K562 (cell line): Measurements from ENCODE around the gene DYNC1H1. TPM values are rescaled to one million over a fixed set of nuclear protein-coding genes. Genes with fewer than 3 reads are reported as not detected.

Experiments used
- ATF2 ChIP-seq: sonication (generic); formaldehyde crosslinking; IDR thresholded peaks from 2 replicates; pipeline ENCODE4 v1.8.1; 2022; ENCODE audit warnings: missing genetic modification reagents
- BRCA1 ChIP-seq, 2 experiments: fragments of 450-650 bp in 1 of 2; sonication (generic) in 1 of 2; formaldehyde crosslinking in 1 of 2; IDR thresholded peaks; 2 replicates each; pipeline versions ENCODE4 v1.5.0 to v1.6.1; 2017 to 2020; ENCODE audit warnings: mild to moderate bottlenecking in 1 of 2, missing genetic modification reagents in 1 of 2
- CSDE1 ChIP-seq, 2 experiments: fragments of 450-650 bp; IDR thresholded peaks; 2 replicates each; pipeline ENCODE4 v1.6.1; 2016; ENCODE audit warnings: mild to moderate bottlenecking in 1 of 2
- FOXM1 ChIP-seq, 2 experiments: fragments of 450-650 bp in 1 of 2; sonication (generic) in 1 of 2; formaldehyde crosslinking in 1 of 2; IDR thresholded peaks; 2 replicates each; pipeline versions ENCODE4 v1.6.1 to v1.9.0; 2017 to 2022; ENCODE audit warnings: low read depth in 2 of 2, mild to moderate bottlenecking in 2 of 2, missing genetic modification reagents in 1 of 2, moderate library complexity in 1 of 2
- GTF3C2 ChIP-seq: IDR thresholded peaks from 3 replicates; pipeline ENCODE4 v1.6.1; 2011; ENCODE audit warnings: borderline replicate concordance, mild to moderate bottlenecking, moderate library complexity; ENCODE audit not compliant: insufficient read length; ENCODE audit errors: extremely low read depth
- HNRNPK ChIP-seq: fragments of 200-400 bp; formaldehyde crosslinking; IDR thresholded peaks from one replicate; pipeline ENCODE4 v1.6.1; 2018; ENCODE audit warnings: mild to moderate bottlenecking, low read depth, low read length; ENCODE audit not compliant: poor library complexity, severe bottlenecking
- KDM4B ChIP-seq, 2 experiments: fragments of 450-650 bp in 1 of 2; sonication (generic) in 1 of 2; IDR thresholded peaks; 2 replicates each; pipeline ENCODE4 v1.6.1; 2016 to 2017; ENCODE audit warnings: borderline replicate concordance in 2 of 2, antibody characterized with exemption in 1 of 2, low read depth in 1 of 2, mild to moderate bottlenecking in 1 of 2
- MBD1 ChIP-seq: fragments of 250-450 bp; sonication (Bioruptor Pico); IDR thresholded peaks from 2 replicates; pipeline ENCODE4 v1.8.0; 2022; ENCODE audit warnings: inconsistent platforms
- PHB2 ChIP-seq: fragments of 450-650 bp; IDR thresholded peaks from 2 replicates; pipeline ENCODE4 v1.6.1; 2017; ENCODE audit warnings: low read depth
- PURB ChIP-seq: sonication (generic); formaldehyde crosslinking; IDR thresholded peaks from 2 replicates; pipeline ENCODE4 v1.9.0; 2021; ENCODE audit warnings: low read depth, mild to moderate bottlenecking, missing genetic modification reagents
- RBM39 ChIP-seq: fragments of 200-400 bp; formaldehyde crosslinking; optimal IDR thresholded peaks from 2 replicates; pipeline ENCODE3; 2018; ENCODE audit warnings: low read depth, low read length
- SMC3 ChIP-seq: conservative IDR thresholded peaks from 2 replicates; pipeline ENCODE4 v1.6.1; 2011; ENCODE audit warnings: low read depth, low read length, improper control_type of control experiment; ENCODE audit not compliant: insufficient read depth
- YY1 ChIP-seq, 3 experiments: IDR thresholded peaks; 2 replicates each; pipeline ENCODE4 v1.6.1; 2011; ENCODE audit warnings: low read length in 2 of 3, mild to moderate bottlenecking in 2 of 3, moderate library complexity in 2 of 3, borderline replicate concordance in 1 of 3, control low read depth in 1 of 3, low read depth in 1 of 3; ENCODE audit not compliant: insufficient read depth in 3 of 3, insufficient replicate concordance in 2 of 3, control insufficient read depth in 1 of 3, insufficient read length in 1 of 3; ENCODE audit errors: extremely low read depth in 1 of 3
- ZBTB12 ChIP-seq: fragments of 250-450 bp; sonication (Bioruptor Pico); IDR thresholded peaks from 2 replicates; pipeline ENCODE4 v1.4.0; 2020
- ZNF253 ChIP-seq: fragments of 250-450 bp; sonication (Bioruptor Pico); conservative IDR thresholded peaks from 2 replicates; pipeline ENCODE4 v1.6.1; 2021; ENCODE audit warnings: mild to moderate bottlenecking
- ZNF551 ChIP-seq: fragments of 250-450 bp; sonication (Bioruptor Pico); IDR thresholded peaks from 2 replicates; pipeline ENCODE4 v1.5.0; 2021; ENCODE audit warnings: mild to moderate bottlenecking, moderate library complexity
- ZNF589 ChIP-seq: fragments of 200-800 bp; sonication (Bioruptor generic); IDR thresholded peaks from 2 replicates; pipeline ENCODE4 v1.6.1; 2016; ENCODE audit warnings: low read depth, missing genetic modification characterization, missing compliant biosample characterization
- polyA plus RNA-seq, 8 experiments: library from polyadenylated mRNA; depleted of rRNA in 4 of 8; stranded (reverse) in 5 of 8; unstranded in 3 of 8; fragments of >200 nt; fragmentation: Nextera tagmentation in 2 of 8; fragmentation: Illumina TruSeq in 1 of 8; extraction: Ambion mirVana in 2 of 8; extraction: Trizol in 1 of 8; gene quantifications; 2 replicates each; pipeline versions ENCODE4 v1.2.1 to v1.2.3, GENCODE V29; 2011 to 2014; ENCODE audit warnings: inconsistent platforms in 1 of 8, missing spikeins in 1 of 8
- total RNA-seq, 7 experiments: library from RNA; depleted of rRNA in 6 of 7; stranded (reverse); fragments of >200 nt in 6 of 7; fragmentation: Illumina TruSeq in 2 of 7; extraction: Trizol in 2 of 7; gene quantifications; 2 replicates each; pipeline versions ENCODE4 v1.2.1 to v1.2.3, GENCODE V29; 2011 to 2021; ENCODE audit warnings: low replicate concordance in 1 of 7

Gene DYNC1H1
- total and polyA plus RNA-seq, 9 of the 15 experiments (the other 6 are each of a cell fraction or from before 2014, with no cell fraction given): 31.9 to 335 (median 115) TPM

GRCh38 chr14:102088012-102088792 is 123.8 kb downstream of the DYNC1H1 start (continued):
- TF ChIP-seq FOXM1 (IDR thresholded peaks at IDR 0.05; ENCODE audit: low read depth): no peak
- no peak for TF ChIP-seq FOXM1 (CRISPR knock-in tag; IDR thresholded peaks at IDR 0.05; ENCODE audit: low read depth)
- TF ChIP-seq SMC3: no peak
- TF ChIP-seq PURB (CRISPR knock-in tag): no peak
- no peak for TF ChIP-seq PHB2
- no peak for TF ChIP-seq HNRNPK
- TF ChIP-seq RBM39: no peak
- TF ChIP-seq ZBTB12 (CRISPR knock-in tag): no peak
- TF ChIP-seq BRCA1 (IDR thresholded peaks at IDR 0.05): no peak
- TF ChIP-seq BRCA1 (CRISPR knock-in tag; IDR thresholded peaks at IDR 0.05): no peak
- TF ChIP-seq ZNF253: no peak
- TF ChIP-seq KDM4B (IDR thresholded peaks at IDR 0.05; ENCODE audit: borderline replicate concordance in 2 of 2, low read depth in 1 of 2): no peak
- TF ChIP-seq GTF3C2: no peak
- no peak for TF ChIP-seq YY1 (IDR thresholded peaks at IDR 0.05; ENCODE audit: borderline replicate concordance in 1 of 3, control insufficient read depth in 1 of 3, extremely low read depth in 1 of 3, insufficient read depth in 3 of 3, insufficient read length in 1 of 3, insufficient replicate concordance in 2 of 3, low read depth in 1 of 3, low read length in 2 of 3)
- no peak for TF ChIP-seq ZNF551 (CRISPR knock-in tag)
- no peak for TF ChIP-seq CSDE1 (IDR thresholded peaks at IDR 0.05)
- peak; percentile 68 for TF ChIP-seq ZNF589 (CRISPR knock-in tag)
- no peak for TF ChIP-seq ATF2 (CRISPR knock-in tag)
- peak; percentile 33; the same call in 1 of the 2 replicates for TF ChIP-seq MBD1 (CRISPR knock-in tag)
